ENCODE data around the gene GAK.

DNA sequence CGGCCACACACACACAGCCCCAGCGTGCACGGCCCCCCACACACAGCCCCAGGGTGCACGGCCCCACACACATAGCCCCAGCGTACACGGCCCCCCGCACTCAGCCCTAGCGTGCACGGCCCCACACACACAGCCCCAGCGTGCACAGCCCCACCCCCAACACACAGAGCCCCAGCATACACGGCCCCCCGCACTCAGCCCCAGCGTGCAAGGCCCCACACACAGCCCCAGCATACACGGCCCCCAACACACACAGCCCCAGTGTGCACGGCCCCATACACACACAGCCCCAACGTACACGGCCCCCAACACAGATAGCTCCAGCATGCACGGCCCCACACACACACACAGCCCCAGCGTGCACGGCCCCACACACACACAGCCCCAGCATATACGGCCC lies 17.6 kb downstream of the GAK start:
- TF ChIP-seq, protein P1, sequence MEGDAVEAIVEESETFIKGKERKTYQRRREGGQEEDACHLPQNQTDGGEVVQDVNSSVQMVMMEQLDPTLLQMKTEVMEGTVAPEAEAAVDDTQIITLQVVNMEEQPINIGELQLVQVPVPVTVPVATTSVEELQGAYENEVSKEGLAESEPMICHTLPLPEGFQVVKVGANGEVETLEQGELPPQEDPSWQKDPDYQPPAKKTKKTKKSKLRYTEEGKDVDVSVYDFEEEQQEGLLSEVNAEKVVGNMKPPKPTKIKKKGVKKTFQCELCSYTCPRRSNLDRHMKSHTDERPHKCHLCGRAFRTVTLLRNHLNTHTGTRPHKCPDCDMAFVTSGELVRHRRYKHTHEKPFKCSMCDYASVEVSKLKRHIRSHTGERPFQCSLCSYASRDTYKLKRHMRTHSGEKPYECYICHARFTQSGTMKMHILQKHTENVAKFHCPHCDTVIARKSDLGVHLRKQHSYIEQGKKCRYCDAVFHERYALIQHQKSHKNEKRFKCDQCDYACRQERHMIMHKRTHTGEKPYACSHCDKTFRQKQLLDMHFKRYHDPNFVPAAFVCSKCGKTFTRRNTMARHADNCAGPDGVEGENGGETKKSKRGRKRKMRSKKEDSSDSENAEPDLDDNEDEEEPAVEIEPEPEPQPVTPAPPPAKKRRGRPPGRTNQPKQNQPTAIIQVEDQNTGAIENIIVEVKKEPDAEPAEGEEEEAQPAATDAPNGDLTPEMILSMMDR (IDR thresholded peaks at IDR 0.05; ENCODE audit: borderline replicate concordance, extremely low read depth, low read length, poor library complexity, severe bottlenecking): no peak
- TF ChIP-seq EZH2 (IDR thresholded peaks at IDR 0.05; ENCODE audit: borderline replicate concordance, low read depth, low read length, severe bottlenecking): no peak
